Peyer's patch (tissue), 4 donors: Measurements from ENCODE around the gene SEPTIN12.

ENCODE experiments used
- CTCF ChIP-seq, 6 experiments: fragments of 450-650 bp in 4 of 6; fragments of 200-600 bp in 2 of 6; sonication (generic) in 1 of 6; IDR thresholded peaks; one replicate each; pipeline ENCODE4 v1.5.1; 2017 to 2019; ENCODE audit warnings: antibody characterized with exemption in 6 of 6, mild to moderate bottlenecking in 3 of 6, moderate library complexity in 1 of 6
- POLR2A ChIP-seq, 2 donors: fragments of 450-650 bp; IDR thresholded peaks; one replicate each; pipeline ENCODE4 v1.5.1; 2017; ENCODE audit warnings: antibody characterized with exemption in 2 of 2, mild to moderate bottlenecking in 2 of 2, moderate library complexity in 2 of 2

- TF ChIP-seq CTCF (IDR thresholded peaks at IDR 0.05) (no peak), POLR2A (IDR thresholded peaks at IDR 0.05) (no peak)
Observed at GRCh38 chr16:4763791-4764190, 24.4 kb downstream of the SEPTIN12 start.
